ENCODE results near the gene PRADC1. TPM values are rescaled to one million over a fixed set of nuclear protein-coding genes. Genes with fewer than 3 reads are reported as not detected.

PRADC1 gene
- total RNA-seq, 1 donor from 2014 or later: 26.8 TPM

DNA sequence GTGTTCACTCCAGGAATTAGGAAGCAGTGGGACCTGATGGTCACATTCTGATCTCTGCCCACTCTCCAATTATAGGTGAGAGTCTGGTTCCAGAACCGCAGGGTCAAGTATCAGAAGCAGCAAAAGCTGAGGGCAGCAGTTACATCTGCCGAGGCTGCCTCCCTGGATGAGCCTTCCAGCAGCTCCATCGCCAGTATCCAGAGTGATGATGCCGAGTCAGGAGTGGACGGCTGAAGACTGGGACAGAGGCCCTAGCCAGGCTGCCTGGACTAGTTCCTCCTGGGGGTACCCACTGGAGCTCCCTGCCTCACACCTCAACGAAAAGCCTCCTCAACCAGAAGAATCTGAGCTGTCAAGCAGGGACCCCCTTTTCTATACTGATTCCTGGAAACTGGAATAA lies 22.3 kb downstream of the PRADC1 start:
- peaks cover 10% of the 10 kb centered on the region for H3K4me1 Mint-ChIP-seq (ENCODE audit: low read depth, unreplicated experiment)
- no peak overlapping the region for H3K4me3 Mint-ChIP-seq (ENCODE audit: unreplicated experiment)
- H3K36me3 Mint-ChIP-seq (ENCODE audit: unreplicated experiment): no peaks in the 10 kb centered on the region

DNA sequence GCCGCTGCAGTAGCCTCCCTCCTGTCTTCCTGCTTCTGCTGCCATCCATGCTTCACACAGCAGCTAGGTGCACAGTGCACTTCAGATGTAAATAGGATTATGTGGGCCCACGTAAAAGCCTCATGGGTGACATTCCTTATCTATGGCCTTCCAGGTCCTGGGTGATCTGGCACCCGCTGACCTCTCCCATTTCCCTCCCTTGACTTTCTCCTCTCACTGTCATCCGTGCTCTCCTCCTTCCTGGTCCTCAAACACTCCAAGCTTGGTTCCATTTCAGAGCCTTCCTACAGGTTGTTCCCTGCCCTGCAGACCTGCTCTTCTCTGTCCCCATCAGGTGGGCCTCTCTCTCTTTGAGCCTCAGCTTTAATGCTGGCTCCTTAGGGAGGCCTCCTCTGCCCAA lies 23.0 kb downstream of the PRADC1 start:
- no peak overlapping the region for H3K27ac Mint-ChIP-seq (ENCODE audit: unreplicated experiment)
- H3K4me3 Mint-ChIP-seq (ENCODE audit: unreplicated experiment): no peak overlapping the region
- H3K36me3 Mint-ChIP-seq (ENCODE audit: unreplicated experiment): no peaks in the 10 kb centered on the region
- TF ChIP-seq, protein P1, sequence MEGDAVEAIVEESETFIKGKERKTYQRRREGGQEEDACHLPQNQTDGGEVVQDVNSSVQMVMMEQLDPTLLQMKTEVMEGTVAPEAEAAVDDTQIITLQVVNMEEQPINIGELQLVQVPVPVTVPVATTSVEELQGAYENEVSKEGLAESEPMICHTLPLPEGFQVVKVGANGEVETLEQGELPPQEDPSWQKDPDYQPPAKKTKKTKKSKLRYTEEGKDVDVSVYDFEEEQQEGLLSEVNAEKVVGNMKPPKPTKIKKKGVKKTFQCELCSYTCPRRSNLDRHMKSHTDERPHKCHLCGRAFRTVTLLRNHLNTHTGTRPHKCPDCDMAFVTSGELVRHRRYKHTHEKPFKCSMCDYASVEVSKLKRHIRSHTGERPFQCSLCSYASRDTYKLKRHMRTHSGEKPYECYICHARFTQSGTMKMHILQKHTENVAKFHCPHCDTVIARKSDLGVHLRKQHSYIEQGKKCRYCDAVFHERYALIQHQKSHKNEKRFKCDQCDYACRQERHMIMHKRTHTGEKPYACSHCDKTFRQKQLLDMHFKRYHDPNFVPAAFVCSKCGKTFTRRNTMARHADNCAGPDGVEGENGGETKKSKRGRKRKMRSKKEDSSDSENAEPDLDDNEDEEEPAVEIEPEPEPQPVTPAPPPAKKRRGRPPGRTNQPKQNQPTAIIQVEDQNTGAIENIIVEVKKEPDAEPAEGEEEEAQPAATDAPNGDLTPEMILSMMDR (IDR thresholded peaks at IDR 0.05; ENCODE audit: partially characterized antibody, unreplicated experiment): no peak
- DNase-seq: no peak
- peaks cover 9% of the 10 kb centered on the region for H3K27me3 Mint-ChIP-seq (ENCODE audit: unreplicated experiment)
- peaks cover 6% of the 10 kb centered on the region for H3K4me1 Mint-ChIP-seq (ENCODE audit: low read depth, unreplicated experiment)
- peaks cover 1% of the 10 kb centered on the region for H3K9me3 Mint-ChIP-seq (ENCODE audit: unreplicated experiment)

More for the DNA sequence above, 22.3 kb downstream of the PRADC1 start:
- no peak overlapping the region for H3K27ac Mint-ChIP-seq (ENCODE audit: unreplicated experiment)
- TF ChIP-seq, protein P1 (IDR thresholded peaks at IDR 0.05; ENCODE audit: partially characterized antibody, unreplicated experiment): no peak
- H3K9me3 Mint-ChIP-seq (ENCODE audit: unreplicated experiment): peaks cover 1% of the 10 kb centered on the region
- no peak for DNase-seq
- H3K27me3 Mint-ChIP-seq (ENCODE audit: unreplicated experiment): peaks cover 6% of the 10 kb centered on the region

DNA sequence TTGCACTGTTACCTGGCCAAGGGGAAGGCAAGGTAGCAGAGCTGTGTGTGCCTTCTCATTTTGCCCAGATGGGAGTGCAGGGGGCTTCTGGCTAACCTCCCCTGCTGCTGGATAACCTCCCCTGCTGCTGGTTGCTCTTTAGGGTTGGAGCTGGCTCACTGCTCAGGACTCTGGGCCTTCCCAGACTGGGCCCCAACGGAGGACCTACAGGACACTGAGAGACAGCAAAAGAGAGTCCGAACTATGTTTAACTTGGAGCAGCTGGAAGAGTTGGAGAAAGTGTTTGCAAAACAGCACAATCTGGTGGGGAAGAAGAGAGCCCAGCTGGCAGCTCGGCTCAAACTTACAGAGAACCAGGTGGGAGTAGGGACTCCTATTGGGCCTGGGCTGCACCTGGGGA lies 24.8 kb downstream of the PRADC1 start:
- peaks cover 7% of the 10 kb centered on the region for H3K27me3 Mint-ChIP-seq (ENCODE audit: unreplicated experiment)
- H3K4me1 Mint-ChIP-seq (ENCODE audit: low read depth, unreplicated experiment): no peaks in the 10 kb centered on the region
- H3K9me3 Mint-ChIP-seq (ENCODE audit: unreplicated experiment): peaks cover 1% of the 10 kb centered on the region
- no peak for DNase-seq
- H3K27ac Mint-ChIP-seq (ENCODE audit: unreplicated experiment): no peak overlapping the region
- no peaks in the 10 kb centered on the region for H3K36me3 Mint-ChIP-seq (ENCODE audit: unreplicated experiment)
- no peak overlapping the region for H3K4me3 Mint-ChIP-seq (ENCODE audit: unreplicated experiment)
- TF ChIP-seq, protein P1 (IDR thresholded peaks at IDR 0.05; ENCODE audit: partially characterized antibody, unreplicated experiment): no peak

DNA sequence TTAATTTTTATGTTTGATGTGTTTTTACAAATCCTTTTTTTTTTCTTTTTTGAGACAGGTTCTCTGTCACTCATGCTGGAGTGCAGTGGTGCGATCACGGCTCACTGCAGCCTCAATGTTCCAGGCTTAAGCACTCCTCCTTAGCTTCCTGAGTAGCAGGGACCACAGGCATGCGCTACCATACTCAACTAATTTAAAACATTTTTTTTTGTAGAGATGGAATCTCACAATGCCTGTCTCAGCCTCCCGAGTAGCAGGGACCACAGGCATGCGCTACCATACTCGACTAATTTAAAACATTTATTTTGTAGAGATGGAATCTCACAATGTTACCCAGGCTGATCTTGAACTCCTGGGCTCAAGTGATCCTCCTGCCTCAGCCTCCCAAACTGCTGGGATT lies 27.4 kb downstream of the PRADC1 start:
- TF ChIP-seq, protein P1 (IDR thresholded peaks at IDR 0.05; ENCODE audit: partially characterized antibody, unreplicated experiment): no peak
- H3K36me3 Mint-ChIP-seq (ENCODE audit: unreplicated experiment): no peaks in the 10 kb centered on the region
- H3K27me3 Mint-ChIP-seq (ENCODE audit: unreplicated experiment): peaks cover 16% of the 10 kb centered on the region
- no peak for DNase-seq
- no peak overlapping the region for H3K27ac Mint-ChIP-seq (ENCODE audit: unreplicated experiment)
- no peaks in the 10 kb centered on the region for H3K4me1 Mint-ChIP-seq (ENCODE audit: low read depth, unreplicated experiment)
- H3K4me3 Mint-ChIP-seq (ENCODE audit: unreplicated experiment): no peak overlapping the region
- H3K9me3 Mint-ChIP-seq (ENCODE audit: unreplicated experiment): peaks cover 4% of the 10 kb centered on the region

DNA sequence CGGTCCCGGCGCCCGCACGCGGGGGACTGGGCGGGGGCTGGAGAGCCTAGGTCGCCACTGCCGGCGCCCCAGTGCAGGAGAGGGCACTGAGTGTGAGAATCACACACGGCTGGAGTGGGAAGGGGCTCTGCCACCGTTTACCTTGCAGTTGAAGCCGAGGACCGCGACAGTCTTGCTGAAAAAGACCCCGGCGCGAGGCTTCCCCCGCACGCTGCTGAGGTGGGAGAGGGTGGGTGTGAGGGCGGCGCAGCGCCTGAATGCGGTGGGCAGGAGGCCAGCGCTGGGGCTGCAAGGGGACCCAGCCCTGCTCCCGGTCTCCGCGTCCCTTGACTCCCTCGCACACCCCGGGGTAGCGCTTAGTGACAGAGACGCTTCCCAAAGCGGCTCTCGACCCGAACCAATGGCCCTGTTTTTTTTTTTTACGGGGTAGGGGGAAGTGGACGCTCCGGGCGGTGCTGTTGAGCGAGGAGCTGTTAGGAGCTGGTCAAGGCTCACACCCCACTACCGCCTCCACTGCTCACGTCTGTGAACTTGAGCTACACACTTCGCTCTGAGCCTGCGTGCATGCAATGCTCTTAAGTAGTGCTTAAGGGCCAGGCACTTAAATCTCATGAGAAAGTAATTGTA lies 29.9 kb downstream of the PRADC1 start:
- Mint-ChIP-seq H3K9me3 (ENCODE audit: unreplicated experiment) (peaks cover 3% of the 10 kb centered on the region), H3K27ac (ENCODE audit: unreplicated experiment) (no peak overlapping the region), H3K27me3 (ENCODE audit: unreplicated experiment) (peaks cover 16% of the 10 kb centered on the region), H3K4me3 (ENCODE audit: unreplicated experiment) (peak overlapping the region; percentile 15), H3K36me3 (ENCODE audit: unreplicated experiment) (no peaks in the 10 kb centered on the region), H3K4me1 (ENCODE audit: low read depth, unreplicated experiment) (no peaks in the 10 kb centered on the region)
- peak; percentile 32 for DNase-seq
- TF ChIP-seq, protein P1 (IDR thresholded peaks at IDR 0.05; ENCODE audit: partially characterized antibody, unreplicated experiment): no peak
